GDM1 (cell line): ENCODE data around the gene OR4K5.
"Not testable (repeated sequence)": the region's sequence is repeated elsewhere in the genome, so short reads cannot be mapped to it uniquely, and the experiment has no call there.

ENCODE experiments used
- DNase-seq: peaks from one replicate; lab custom pipeline; 2025; lab: John Stamatoyannopoulos, UW

OR4K5 gene, protein sequence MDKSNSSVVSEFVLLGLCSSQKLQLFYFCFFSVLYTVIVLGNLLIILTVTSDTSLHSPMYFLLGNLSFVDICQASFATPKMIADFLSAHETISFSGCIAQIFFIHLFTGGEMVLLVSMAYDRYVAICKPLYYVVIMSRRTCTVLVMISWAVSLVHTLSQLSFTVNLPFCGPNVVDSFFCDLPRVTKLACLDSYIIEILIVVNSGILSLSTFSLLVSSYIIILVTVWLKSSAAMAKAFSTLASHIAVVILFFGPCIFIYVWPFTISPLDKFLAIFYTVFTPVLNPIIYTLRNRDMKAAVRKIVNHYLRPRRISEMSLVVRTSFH

GRCh38 chr14:19920021-19920657, at the start of gene OR4K5:
TSS of gene OR4K5 (plus strand) at chr14:19920607. CDS start at chr14:19920607, 0 bp downstream.
- DNase-seq: no peak

GRCh38 chr14:19873178-19873577, 47.2 kb upstream of the OR4K5 start:
- no peak for DNase-seq

DNA sequence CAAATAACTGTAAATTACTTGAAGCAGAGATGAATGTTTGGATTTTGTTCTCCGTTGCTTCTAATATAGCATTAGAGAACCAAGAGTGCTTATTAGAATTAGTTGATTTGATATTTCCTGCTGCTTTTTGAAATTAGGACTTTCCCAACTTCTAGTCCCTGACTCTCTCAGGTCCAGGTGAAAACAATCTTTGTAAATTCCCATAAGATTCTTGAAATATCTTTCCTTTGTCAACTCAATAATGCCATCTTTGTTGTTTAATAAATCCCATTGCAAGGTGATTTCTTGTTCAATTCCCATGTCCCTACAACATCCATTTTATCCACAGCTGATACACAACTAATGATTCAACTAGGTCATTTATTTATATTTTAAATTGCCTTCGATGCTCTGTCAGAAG, 45.6 kb upstream of the OR4K5 start, which contains the start of gene OR4K2:
TSS of gene OR4K2 (plus strand) at position 301 of the 400 bp plus-strand sequence. CDS start 1,126 bp downstream, outside the sequence.
- no peak for DNase-seq

DNA sequence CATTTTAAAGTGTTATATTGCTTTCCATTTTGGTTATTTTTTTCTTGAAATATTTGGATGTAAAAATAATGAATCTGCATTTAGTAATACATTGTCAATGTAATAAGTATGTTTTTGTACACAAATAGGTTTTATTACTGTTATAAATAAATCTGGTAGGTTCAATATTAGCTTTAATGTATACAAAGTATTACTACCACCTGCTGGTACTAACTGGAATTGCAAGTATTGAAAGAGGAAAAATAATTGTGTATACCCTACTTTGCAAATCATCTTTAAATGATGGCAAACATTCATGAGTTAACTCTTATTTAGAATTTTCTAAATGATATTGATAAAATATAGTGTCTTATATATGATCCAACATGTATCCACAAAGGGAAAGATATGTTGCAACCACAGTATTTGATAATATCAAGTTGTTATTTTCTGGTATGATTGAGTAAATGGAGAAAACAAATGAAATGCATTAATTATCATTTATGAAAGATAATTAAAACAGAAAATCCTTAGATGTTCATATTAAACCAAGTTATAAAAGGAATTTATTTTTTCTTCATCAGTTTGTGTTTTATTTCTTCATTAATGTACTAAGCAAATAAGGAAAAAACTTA, 42.3 kb upstream of the OR4K5 start:
- no peak for DNase-seq

DNA sequence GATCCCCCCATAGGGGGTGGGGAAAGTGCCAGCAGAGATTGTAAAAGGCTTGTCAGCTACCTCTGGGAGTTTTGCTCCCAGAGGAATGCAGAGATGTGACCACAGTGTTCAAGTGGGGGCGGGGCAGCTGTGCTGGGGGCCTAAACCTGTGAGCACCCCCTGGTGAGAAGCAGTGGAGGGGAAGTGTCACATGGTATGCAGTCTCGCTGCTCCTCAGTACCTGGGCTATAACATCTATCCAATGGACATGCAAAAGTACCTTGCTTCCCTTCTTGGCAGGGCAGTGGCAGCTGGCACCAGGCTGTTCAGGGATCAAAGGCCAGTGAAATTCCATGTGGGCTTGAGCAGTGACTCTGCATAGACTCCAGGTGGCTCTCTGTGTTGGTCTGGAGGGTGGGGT, 25.1 kb upstream of the OR4K5 start:
- DNase-seq: no peak

GRCh38 chr14:19900999-19901398, 19.4 kb upstream of the OR4K5 start:
- no peak for DNase-seq

GRCh38 chr14:19902409-19902808, 18.0 kb upstream of the OR4K5 start:
- DNase-seq: no peak

- DNase-seq: no peak
These were observed 13.7 kb upstream of the OR4K5 start for GRCh38 chr14:19906665-19907064.

DNA sequence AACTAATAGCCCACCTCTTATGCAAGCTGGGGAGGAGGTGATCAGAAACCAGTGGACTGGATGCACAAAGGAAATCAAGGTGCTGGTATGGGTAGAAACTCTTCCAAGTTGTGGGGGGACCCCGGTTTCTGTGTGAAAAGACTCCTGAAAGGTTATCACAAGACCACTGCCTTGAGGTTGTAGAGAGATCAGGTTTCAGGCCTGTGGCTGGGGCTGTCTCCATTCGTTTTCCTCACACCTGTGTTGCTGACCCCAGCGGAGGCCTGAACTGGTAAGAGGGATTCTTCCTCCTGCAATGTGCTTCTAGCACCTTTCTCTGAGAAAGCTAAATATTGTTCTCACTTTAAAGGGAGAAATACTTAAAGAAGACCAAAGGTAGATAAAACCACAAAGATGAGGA, 9.3 kb upstream of the OR4K5 start:
- no peak for DNase-seq

- no peak for DNase-seq
These were observed 3.2 kb upstream of the OR4K5 start for GRCh38 chr14:19917243-19917642.

- no peak for DNase-seq
These were observed 2.4 kb upstream of the OR4K5 start for GRCh38 chr14:19917955-19918518.

DNA sequence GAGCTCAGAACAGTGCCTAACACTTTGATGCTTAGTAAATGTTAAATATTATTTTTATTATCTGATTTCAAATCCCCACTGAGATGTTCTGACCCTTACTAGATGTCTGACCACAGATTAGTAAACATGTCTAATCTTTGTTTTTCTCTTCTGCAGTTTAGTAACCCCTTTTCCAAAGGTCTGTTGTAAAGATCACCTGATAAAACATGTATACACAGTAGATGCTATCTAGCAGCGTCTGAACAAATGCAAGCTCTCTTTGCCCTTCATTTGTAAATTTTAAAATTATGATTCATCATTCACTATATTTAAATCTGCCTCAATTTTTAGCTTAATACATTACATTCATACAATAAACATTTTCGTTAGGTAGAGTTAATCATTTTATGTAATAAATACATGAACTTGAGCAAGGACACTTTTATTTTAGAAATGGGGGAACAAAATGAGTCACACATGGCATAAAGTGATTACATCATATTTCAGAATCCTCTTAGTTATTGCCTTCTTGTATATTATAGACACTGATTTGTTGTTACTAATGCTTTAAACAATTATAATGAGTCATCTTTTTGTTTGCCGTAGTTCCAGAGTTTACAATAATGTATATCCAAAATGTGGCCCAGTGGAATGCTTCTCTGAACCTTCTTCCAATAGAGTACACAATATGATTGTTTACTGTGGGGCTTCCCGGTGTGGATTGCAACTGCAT, 1.7 kb upstream of the OR4K5 start:
- no peak for DNase-seq

DNA sequence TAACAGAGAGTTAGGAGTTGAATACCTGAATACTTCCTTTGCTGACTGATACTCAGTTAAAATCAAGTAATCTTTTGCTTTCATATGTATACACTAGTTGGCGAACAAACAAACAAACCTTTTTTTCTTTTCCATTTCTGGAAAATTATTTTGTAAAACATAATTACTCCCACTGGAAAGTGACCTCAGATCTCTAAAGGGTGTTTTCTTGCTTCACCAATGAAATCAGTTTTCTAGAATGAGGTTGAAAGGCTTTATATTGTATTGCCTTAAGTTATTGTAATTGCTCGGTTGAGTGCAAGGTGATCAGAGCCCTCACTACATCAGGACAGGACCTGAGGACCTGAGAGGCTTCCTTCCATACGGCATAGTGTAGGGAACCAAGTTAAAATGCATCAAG, 10.2 kb downstream of the OR4K5 start, which contains the start of gene OR4K1:
TSS of gene OR4K1 (plus strand) at position 301 of the 400 bp plus-strand sequence. CDS start 4,750 bp downstream, outside the sequence.
- DNase-seq: no peak

GRCh38 chr14:19941668-19942067, 21.3 kb downstream of the OR4K5 start:
- DNase-seq: no peak

- DNase-seq: no peak
These were observed 27.1 kb downstream of the OR4K5 start for GRCh38 chr14:19947413-19948090.

DNA sequence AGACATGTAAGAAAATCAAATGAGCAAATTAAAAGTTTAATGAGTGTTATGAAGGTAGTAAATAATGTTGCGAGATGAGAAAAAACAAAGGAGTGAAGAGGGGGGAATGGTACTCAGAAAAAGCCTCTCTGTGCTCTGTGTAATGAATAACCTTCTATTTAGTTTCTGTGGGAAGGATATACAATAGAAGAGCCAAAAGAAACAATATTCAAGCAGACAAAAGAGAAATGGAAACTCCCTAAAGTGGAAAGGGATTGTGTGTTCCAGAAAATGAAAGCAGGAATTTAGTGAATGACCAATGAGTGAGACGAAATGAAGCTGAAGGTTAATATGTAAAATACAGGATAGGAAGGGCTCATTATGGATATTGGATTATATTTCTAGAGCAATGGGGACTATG, 28.8 kb downstream of the OR4K5 start:
- DNase-seq: no peak

- not testable (repeated sequence) for DNase-seq
These were observed 49.3 kb downstream of the OR4K5 start for GRCh38 chr14:19969735-19970134.
